GM12865 (cell line): ENCODE measurements around the gene TMEM131.

Source experiments
- DNase-seq: peaks from one replicate; pipeline ENCODE4 v3.0.0; 2010; ENCODE audit warnings: low read depth
- H3K4me3 ChIP-seq: 2 replicates; pipeline ENCODE4 v1.5.1; 2011; ENCODE audit warnings: mild to moderate bottlenecking, low read depth, low read length, control low read depth
- CTCF ChIP-seq: IDR thresholded peaks from 2 replicates; pipeline ENCODE4 v1.5.1; 2011; ENCODE audit warnings: low read length, control low read depth, low read depth, inconsistent platforms; ENCODE audit not compliant: insufficient read depth; ENCODE audit errors: missing control alignments

The TMEM131 gene

GRCh38 chr2:97728091-97728731 is 267.5 kb downstream of the TMEM131 start:
- DNase-seq: no peak
- no peak overlapping the region for H3K4me3 ChIP-seq

DNA sequence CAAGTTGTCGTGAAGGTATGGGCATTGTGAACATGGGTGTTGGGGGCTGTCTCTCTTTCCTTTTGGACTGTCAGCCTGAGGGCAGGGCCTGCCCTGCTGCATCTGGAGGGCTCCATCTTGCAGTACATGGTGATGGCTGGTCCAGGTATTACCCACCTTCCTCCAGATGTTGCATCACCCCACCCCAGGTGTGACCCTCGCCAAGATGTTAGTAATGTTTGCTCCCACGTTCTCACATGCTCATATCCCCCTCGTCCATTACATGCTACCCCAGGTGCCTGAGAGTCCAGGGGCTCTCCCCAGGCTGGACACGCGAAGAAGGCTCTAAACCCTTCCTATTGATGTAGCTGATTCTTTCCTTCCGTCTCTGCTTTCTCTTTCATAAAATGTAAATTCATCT is 268.5 kb downstream of the TMEM131 start:
- TF ChIP-seq CTCF: no peak
- DNase-seq: no peak
- H3K4me3 ChIP-seq: no peak overlapping the region

More at GRCh38 chr2:97728091-97728731, 267.5 kb downstream of the TMEM131 start:
- TF ChIP-seq CTCF: no peak

DNA sequence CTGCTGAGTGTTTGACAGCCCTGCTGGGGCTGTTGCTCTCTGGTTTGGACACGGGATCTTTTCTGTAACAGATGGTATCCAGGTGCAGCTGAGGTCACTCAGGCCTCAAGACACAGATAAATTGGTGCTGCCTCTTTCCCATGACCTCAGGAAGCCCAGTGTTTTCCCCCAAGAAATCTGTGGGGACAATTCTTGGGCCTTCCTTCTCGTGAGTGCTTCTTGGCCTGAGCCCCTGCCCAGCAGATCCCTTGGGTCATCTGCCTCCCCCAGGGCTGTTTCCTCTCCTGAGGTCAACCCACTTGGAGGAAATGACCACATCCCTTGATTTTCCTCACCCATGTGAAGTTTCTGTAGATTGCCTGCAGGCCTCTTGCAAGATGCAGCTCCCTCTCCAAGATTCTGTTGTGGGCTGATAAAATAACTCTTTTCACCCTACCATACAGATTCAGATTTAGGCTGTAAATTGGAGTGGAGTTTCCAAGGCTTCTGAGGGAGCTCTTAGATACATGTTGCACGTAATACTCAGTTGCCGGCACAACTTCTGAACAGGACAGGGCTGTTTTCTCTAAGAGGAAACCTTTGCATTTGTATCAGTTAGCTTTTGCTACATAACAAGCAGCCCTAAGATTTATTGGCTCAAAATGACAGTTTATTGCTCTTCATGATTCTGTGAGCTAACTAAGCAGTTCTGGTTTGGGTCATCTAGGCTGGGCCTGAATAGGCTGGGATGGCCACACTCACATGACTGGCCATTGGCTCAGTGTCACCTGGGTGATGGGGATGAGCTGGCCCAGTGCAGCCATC is 269.3 kb downstream of the TMEM131 start:
- no peak overlapping the region for H3K4me3 ChIP-seq
- no peak for DNase-seq

GRCh38 chr2:97724946-97725688 is 270.6 kb downstream of the TMEM131 start:
- no peak for DNase-seq
- no peak for TF ChIP-seq CTCF
- no peak overlapping the region for H3K4me3 ChIP-seq

More for the DNA sequence above, 269.3 kb downstream of the TMEM131 start:
- no peak for TF ChIP-seq CTCF

- no peak for TF ChIP-seq CTCF
- DNase-seq: no peak
- H3K4me3 ChIP-seq: no peak overlapping the region
These were observed 271.2 kb downstream of the TMEM131 start for GRCh38 chr2:97724501-97724900.

- H3K4me3 ChIP-seq: no peak overlapping the region
- TF ChIP-seq CTCF: no peak
- DNase-seq: no peak
These were observed 271.7 kb downstream of the TMEM131 start for GRCh38 chr2:97724073-97724410.
